Measurements from ENCODE around the gene PCDHGB1. TPM values are rescaled to one million over a fixed set of nuclear protein-coding genes. Genes with fewer than 3 reads are reported as not detected.
A peak's percentile ranks its signal among the peaks of the same experiment; 100 is the strongest.
"Not testable (repeated sequence)": the region's sequence is repeated elsewhere in the genome, so short reads cannot be mapped to it uniquely, and the experiment has no call there.

Gene PCDHGB1
- total and polyA plus RNA-seq, 2 donors = 0.11 to 0.14 TPM

- H3K9me3 ChIP-seq (ENCODE audit: control insufficient read depth in 2 of 2, insufficient read depth in 1 of 2, low read length in 1 of 2) = peaks cover 9 to 42% of the 10 kb centered on the region in 2 donors
- WGBS = 50% methylated on average over 77 of the region's 77 CpGs
Measured at GRCh38 chr5:141389153-141390042, 39.5 kb downstream of the PCDHGB1 start.

GRCh38 chr5:141392429-141393198 lies 42.7 kb downstream of the PCDHGB1 start, which contains the start of gene PCDHGA8:
Gene PCDHGA8 (plus strand): TSS chr5:141392633. CDS start chr5:141392814, 181 bp downstream.
- H3K4me1 ChIP-seq (ENCODE audit: control insufficient read depth in 2 of 2, insufficient read depth in 2 of 2, low read length in 2 of 2) = no peaks in the 10 kb centered on the region
- peaks cover 0 to 68% of the 10 kb centered on the region in 2 donors for H3K27me3 ChIP-seq (ENCODE audit: control insufficient read depth in 2 of 2, insufficient read depth in 1 of 2, low read length in 1 of 2)
- no peak within 1 kb of the TSS for H3K27ac ChIP-seq (ENCODE audit: low read depth in 1 of 2, low read length in 1 of 2)
- H3K9me3 ChIP-seq (ENCODE audit: control insufficient read depth in 2 of 2, insufficient read depth in 1 of 2, low read length in 1 of 2) = peaks cover 11 to 38% of the 10 kb centered on the region in 2 donors
- 35% methylated on average over 38 of the region's 38 CpGs for WGBS
- H3K4me3 ChIP-seq (ENCODE audit: low read length in 2 of 2) = no peak within 1 kb of the TSS
- no peak for DNase-seq (ENCODE audit: low read depth in 6 of 9, low spot score in 9 of 9)
- no peaks in the 10 kb centered on the region for H3K36me3 ChIP-seq (ENCODE audit: control insufficient read depth in 2 of 2, insufficient read depth in 2 of 2, low read length in 1 of 2)

More at GRCh38 chr5:141389153-141390042, 39.5 kb downstream of the PCDHGB1 start:
- Histone ChIP-seq H3K36me3 (ENCODE audit: control insufficient read depth in 2 of 2, insufficient read depth in 2 of 2, low read length in 1 of 2) (no peaks in the 10 kb centered on the region), H3K4me3 (ENCODE audit: low read length in 2 of 2) (no peak overlapping the region), H3K27ac (ENCODE audit: low read depth in 1 of 2, low read length in 1 of 2) (no peak overlapping the region), H3K4me1 (ENCODE audit: control insufficient read depth in 2 of 2, insufficient read depth in 2 of 2, low read length in 2 of 2) (no peaks in the 10 kb centered on the region), H3K27me3 (ENCODE audit: control insufficient read depth in 2 of 2, insufficient read depth in 1 of 2, low read length in 1 of 2) (peaks cover 0 to 65% of the 10 kb centered on the region in 2 donors)
- DNase-seq (ENCODE audit: low read depth in 6 of 9, low spot score in 9 of 9) = no peak

- H3K9me3 ChIP-seq (ENCODE audit: control insufficient read depth in 2 of 2, insufficient read depth in 1 of 2, low read length in 1 of 2) = peaks cover 11 to 36% of the 10 kb centered on the region in 2 donors
Measured at GRCh38 chr5:141393267-141393666, 43.4 kb downstream of the PCDHGB1 start.

GRCh38 chr5:141394401-141395187 lies 44.7 kb downstream of the PCDHGB1 start:
- Histone ChIP-seq H3K27me3 (ENCODE audit: control insufficient read depth in 2 of 2, insufficient read depth in 1 of 2, low read length in 1 of 2) (peaks cover 0 to 69% of the 10 kb centered on the region in 2 donors), H3K9me3 (ENCODE audit: control insufficient read depth in 2 of 2, insufficient read depth in 1 of 2, low read length in 1 of 2) (peaks cover 13 to 34% of the 10 kb centered on the region in 2 donors)
- H3K36me3 ChIP-seq (ENCODE audit: control insufficient read depth in 2 of 2, insufficient read depth in 2 of 2, low read length in 1 of 2); H3K4me3 ChIP-seq (ENCODE audit: low read length in 2 of 2); H3K27ac ChIP-seq (ENCODE audit: low read depth in 1 of 2, low read length in 1 of 2); H3K4me1 ChIP-seq (ENCODE audit: control insufficient read depth in 2 of 2, insufficient read depth in 2 of 2, low read length in 2 of 2); DNase-seq (ENCODE audit: low read depth in 6 of 9, low spot score in 9 of 9): not testable (repeated sequence)
- WGBS = 45% methylated on average over 44 of the region's 53 CpGs

More at GRCh38 chr5:141393267-141393666, 43.4 kb downstream of the PCDHGB1 start:
- Histone ChIP-seq H3K4me3 (ENCODE audit: low read length in 2 of 2) (no peak overlapping the region), H3K27me3 (ENCODE audit: control insufficient read depth in 2 of 2, insufficient read depth in 1 of 2, low read length in 1 of 2) (peaks cover 0 to 69% of the 10 kb centered on the region in 2 donors), H3K36me3 (ENCODE audit: control insufficient read depth in 2 of 2, insufficient read depth in 2 of 2, low read length in 1 of 2) (no peaks in the 10 kb centered on the region), H3K4me1 (ENCODE audit: control insufficient read depth in 2 of 2, insufficient read depth in 2 of 2, low read length in 2 of 2) (no peaks in the 10 kb centered on the region), H3K27ac (ENCODE audit: low read depth in 1 of 2, low read length in 1 of 2) (no peak overlapping the region)
- 45% methylated on average over 21 of the region's 21 CpGs for WGBS
- DNase-seq (ENCODE audit: low read depth in 6 of 9, low spot score in 9 of 9) = no peak

GRCh38 chr5:141397756-141398551 lies 48.1 kb downstream of the PCDHGB1 start, which contains the start of gene PCDHGB5:
Gene PCDHGB5 (plus strand): TSS chr5:141397947. CDS start chr5:141398128, 181 bp downstream.
- peak in 1 of 9 donors; percentile 32 for DNase-seq (ENCODE audit: low read depth in 6 of 9, low spot score in 9 of 9)
- H3K27ac ChIP-seq (ENCODE audit: low read depth in 1 of 2, low read length in 1 of 2); H3K4me1 ChIP-seq (ENCODE audit: control insufficient read depth in 2 of 2, insufficient read depth in 2 of 2, low read length in 2 of 2); H3K36me3 ChIP-seq (ENCODE audit: control insufficient read depth in 2 of 2, insufficient read depth in 2 of 2, low read length in 1 of 2): not testable (repeated sequence)
- Histone ChIP-seq H3K4me3 (ENCODE audit: low read length in 2 of 2) (peak within 1 kb of the TSS in 1 of 2 donors; percentile 8), H3K9me3 (ENCODE audit: control insufficient read depth in 2 of 2, insufficient read depth in 1 of 2, low read length in 1 of 2) (peaks cover 11 to 36% of the 10 kb centered on the region in 2 donors), H3K27me3 (ENCODE audit: control insufficient read depth in 2 of 2, insufficient read depth in 1 of 2, low read length in 1 of 2) (peaks cover 2 to 67% of the 10 kb centered on the region in 2 donors)
- WGBS = 14% methylated on average over 25 of the region's 43 CpGs

GRCh38 chr5:141398608-141399007 lies 48.7 kb downstream of the PCDHGB1 start:
- H3K4me3 ChIP-seq (ENCODE audit: low read length in 2 of 2) = no peak overlapping the region
- peaks cover 8 to 37% of the 10 kb centered on the region in 2 donors for H3K9me3 ChIP-seq (ENCODE audit: control insufficient read depth in 2 of 2, insufficient read depth in 1 of 2, low read length in 1 of 2)
- no peaks in the 10 kb centered on the region for H3K36me3 ChIP-seq (ENCODE audit: control insufficient read depth in 2 of 2, insufficient read depth in 2 of 2, low read length in 1 of 2)
- no peak overlapping the region for H3K27ac ChIP-seq (ENCODE audit: low read depth in 1 of 2, low read length in 1 of 2)
- no peak for DNase-seq (ENCODE audit: low read depth in 6 of 9, low spot score in 9 of 9)
- no peaks in the 10 kb centered on the region for H3K4me1 ChIP-seq (ENCODE audit: control insufficient read depth in 2 of 2, insufficient read depth in 2 of 2, low read length in 2 of 2)
- H3K27me3 ChIP-seq (ENCODE audit: control insufficient read depth in 2 of 2, insufficient read depth in 1 of 2, low read length in 1 of 2) = peaks cover 2 to 67% of the 10 kb centered on the region in 2 donors
- 28% methylated on average over 15 of the region's 15 CpGs for WGBS

GRCh38 chr5:141399555-141400258 lies 49.8 kb downstream of the PCDHGB1 start:
- DNase-seq (ENCODE audit: low read depth in 6 of 9, low spot score in 9 of 9) = no peak
- H3K27ac ChIP-seq (ENCODE audit: low read depth in 1 of 2, low read length in 1 of 2) = no peak overlapping the region

More at GRCh38 chr5:141399555-141400258, 49.8 kb downstream of the PCDHGB1 start:
- 38% methylated on average over 61 of the region's 61 CpGs for WGBS
- Histone ChIP-seq H3K36me3 (ENCODE audit: control insufficient read depth in 2 of 2, insufficient read depth in 2 of 2, low read length in 1 of 2) (no peaks in the 10 kb centered on the region), H3K4me3 (ENCODE audit: low read length in 2 of 2) (no peak overlapping the region), H3K27me3 (ENCODE audit: control insufficient read depth in 2 of 2, insufficient read depth in 1 of 2, low read length in 1 of 2) (peaks cover 2 to 67% of the 10 kb centered on the region in 2 donors), H3K9me3 (ENCODE audit: control insufficient read depth in 2 of 2, insufficient read depth in 1 of 2, low read length in 1 of 2) (peaks cover 4 to 28% of the 10 kb centered on the region in 2 donors), H3K4me1 (ENCODE audit: control insufficient read depth in 2 of 2, insufficient read depth in 2 of 2, low read length in 2 of 2) (no peaks in the 10 kb centered on the region)
